ENCODE measurements around the gene AFDN. TPM values are rescaled to one million over a fixed set of nuclear protein-coding genes. Genes with fewer than 3 reads are reported as not detected.

AFDN gene
- total and polyA plus RNA-seq, 10 of the 15 experiments (the other 5 are each of a cell fraction or from before 2014, with no cell fraction given), result 5.7 to 68.2 (median 45.1) TPM

GRCh38 chr6:167879612-167880011 is 52.9 kb downstream of the AFDN start:
- no TSS peak for BruUV-seq (replicated peaks)
- Histone ChIP-seq H4K20me1 (ENCODE audit: control insufficient read depth, insufficient read depth) (no peaks in the 10 kb centered on the region), H3K9me3 (replicated peaks; ENCODE audit: control insufficient read depth, insufficient read depth, low read length) (no peaks in the 10 kb centered on the region), H3K36me3 (ENCODE audit: control insufficient read depth in 2 of 2, insufficient read depth in 2 of 2, low read length in 1 of 2) (peaks cover 0 to 15% of the 10 kb centered on the region in 2 experiments; a peak in 3 of 4 replicates), H3K4me3 (no peak overlapping the region), H3K27me3 (replicated peaks in 1 of 2; ENCODE audit: control insufficient read depth in 2 of 2, insufficient read depth in 2 of 2, low read length in 1 of 2) (no peaks in the 10 kb centered on the region), H3K9ac (ENCODE audit: control insufficient read depth, insufficient read depth, low read length) (no peak overlapping the region), H3K4me2 (ENCODE audit: control insufficient read depth, insufficient read depth) (no peak overlapping the region), H2AFZ (ENCODE audit: control insufficient read depth, low read depth, low read length) (no peak overlapping the region), H3K79me2 (ENCODE audit: control insufficient read depth, insufficient read depth, low read length) (no peaks in the 10 kb centered on the region), H3K4me1 (ENCODE audit: control insufficient read depth, insufficient read depth, low read length) (no peaks in the 10 kb centered on the region), H3K27ac (ENCODE audit: control insufficient read depth, insufficient read depth) (no peak overlapping the region)
- ChIA-PET SMC1A (ENCODE audit: uncharacterized antibody, unreplicated experiment) (interaction anchor here (1.2 to 1.9 kb wide), 5 partner anchors 12 to 51 kb away, joined by 3 to 7 read pairs (median 3); no protein-coding TSS in a partner anchor), CTCF (interaction anchor here (0.7 to 1.7 kb wide), 3 partner anchors 17 to 32 kb away, joined by 3 to 5 read pairs (median 4); no protein-coding TSS in a partner anchor), POLR2A (no interaction called here), RAD21 (ENCODE audit: unreplicated experiment) (no interaction called here)
- in situ Hi-C loops (cut with MboI), result no loop called here
- whole genome bisulfite sequencing (ENCODE audit: insufficient coverage, insufficient replicate concordance, low lambda C conversion rate, missing lambda C conversion rate), result 100% methylated on average over 1 of the region's 1 CpG
- intact Hi-C loops (cut with micrococcal nuclease; ENCODE audit: unreplicated experiment), result no loop called here
- no peak for FAIRE-seq
- no peak for ATAC-seq
- TF ChIP-seq USF1 (IDR thresholded peaks at IDR 0.05; ENCODE audit: borderline replicate concordance, extremely low read length, insufficient read depth, low read depth, low read length) (no peak), RFX5 (IDR thresholded peaks at IDR 0.05; ENCODE audit: low read depth, low read length) (no peak), EZH2 (IDR thresholded peaks at IDR 0.05; ENCODE audit: borderline replicate concordance, control insufficient read depth, low read depth, low read length) (no peak), POLR2AphosphoS2 (IDR thresholded peaks at IDR 0.05; ENCODE audit: low read depth, low read length) (no peak), BHLHE40 (IDR thresholded peaks at IDR 0.05; ENCODE audit: borderline replicate concordance in 1 of 2, low read depth in 2 of 2, low read length in 1 of 2) (no peak), ZNF207 (IDR thresholded peaks at IDR 0.05; ENCODE audit: borderline replicate concordance) (no peak), RB1 (IDR thresholded peaks at IDR 0.05; ENCODE audit: borderline replicate concordance) (no peak), HCFC1 (IDR thresholded peaks at IDR 0.05; ENCODE audit: low read length) (no peak), GABPA (IDR thresholded peaks at IDR 0.05; ENCODE audit: low read depth) (no peak), SREBF1 (IDR thresholded peaks at IDR 0.05; ENCODE audit: low read length) (no peak), IRF5 (IDR thresholded peaks at IDR 0.05; ENCODE audit: borderline replicate concordance) (no peak), SMAD1 (IDR thresholded peaks at IDR 0.05; ENCODE audit: low read depth, partially characterized antibody) (no peak), YBX1 (IDR thresholded peaks at IDR 0.05) (no peak), NFYB (IDR thresholded peaks at IDR 0.05; ENCODE audit: insufficient read depth, low read depth, low read length) (no peak), RELB (IDR thresholded peaks at IDR 0.05; ENCODE audit: low read depth) (no peak)
- DNase-seq (ENCODE audit: low read depth, low spot score), result no peak

Data from GM12878 (cell line).